ENCODE measurements around the gene METTL1.
"Not testable (repeated sequence)": the region's sequence is repeated elsewhere in the genome, so short reads cannot be mapped to it uniquely, and the experiment has no call there.

Gene METTL1

GRCh38 chr12:57771873-57772428 lies at the start of gene METTL1:
Gene METTL1 (minus strand): TSS chr12:57772105. CDS start chr12:57772083, 22 bp downstream.
- DNase-seq: peak; percentile 89

GRCh38 chr12:57821015-57821414 lies 49.1 kb upstream of the METTL1 start:
- DNase-seq: not testable (repeated sequence)

- not testable (repeated sequence) for DNase-seq
These were observed 48.2 kb upstream of the METTL1 start for GRCh38 chr12:57820119-57820518.

- DNase-seq: not testable (repeated sequence)
These were observed 46.1 kb upstream of the METTL1 start for GRCh38 chr12:57817990-57818331.

- no peak for DNase-seq
These were observed 45.5 kb upstream of the METTL1 start for GRCh38 chr12:57817261-57817989.

- DNase-seq: no peak
These were observed 44.9 kb upstream of the METTL1 start for GRCh38 chr12:57816855-57817151.

- no peak for DNase-seq
These were observed 44.3 kb upstream of the METTL1 start for GRCh38 chr12:57816001-57816854.

GRCh38 chr12:57815177-57816000 lies 43.5 kb upstream of the METTL1 start:
- no peak for DNase-seq

- DNase-seq: no peak
These were observed 42.3 kb upstream of the METTL1 start for GRCh38 chr12:57813971-57814772.

GRCh38 chr12:57813111-57813970 lies 41.4 kb upstream of the METTL1 start:
- DNase-seq: no peak

- DNase-seq: no peak
These were observed 39.3 kb upstream of the METTL1 start for GRCh38 chr12:57811028-57811755.

- no peak for DNase-seq
These were observed 38.5 kb upstream of the METTL1 start for GRCh38 chr12:57810450-57810849.

GRCh38 chr12:57809425-57809824 lies 37.5 kb upstream of the METTL1 start:
- DNase-seq: no peak

GRCh38 chr12:57808351-57808750 lies 36.4 kb upstream of the METTL1 start:
- DNase-seq: no peak

- DNase-seq: no peak
These were observed 35.4 kb upstream of the METTL1 start for GRCh38 chr12:57807285-57807684.

- no peak for DNase-seq
These were observed 34.8 kb upstream of the METTL1 start for GRCh38 chr12:57806677-57807076.

GRCh38 chr12:57803319-57803893 lies 31.5 kb upstream of the METTL1 start:
- peak; percentile 43 for DNase-seq

- DNase-seq: no peak
These were observed 30.7 kb upstream of the METTL1 start for GRCh38 chr12:57802607-57803006.

GRCh38 chr12:57800965-57801364 lies 29.1 kb upstream of the METTL1 start:
- no peak for DNase-seq

- DNase-seq: no peak
These were observed 26.0 kb upstream of the METTL1 start for GRCh38 chr12:57797933-57798332.
